ENCODE measurements around the gene COL5A1.

COL5A1 gene

GRCh38 chr9:134728021-134728795 lies 86.6 kb downstream of the COL5A1 start:
- POLR2A ChIA-PET = no interaction called here
- no peak for DNase-seq (ENCODE audit: extremely low spot score)
- TF ChIP-seq, protein P1, sequence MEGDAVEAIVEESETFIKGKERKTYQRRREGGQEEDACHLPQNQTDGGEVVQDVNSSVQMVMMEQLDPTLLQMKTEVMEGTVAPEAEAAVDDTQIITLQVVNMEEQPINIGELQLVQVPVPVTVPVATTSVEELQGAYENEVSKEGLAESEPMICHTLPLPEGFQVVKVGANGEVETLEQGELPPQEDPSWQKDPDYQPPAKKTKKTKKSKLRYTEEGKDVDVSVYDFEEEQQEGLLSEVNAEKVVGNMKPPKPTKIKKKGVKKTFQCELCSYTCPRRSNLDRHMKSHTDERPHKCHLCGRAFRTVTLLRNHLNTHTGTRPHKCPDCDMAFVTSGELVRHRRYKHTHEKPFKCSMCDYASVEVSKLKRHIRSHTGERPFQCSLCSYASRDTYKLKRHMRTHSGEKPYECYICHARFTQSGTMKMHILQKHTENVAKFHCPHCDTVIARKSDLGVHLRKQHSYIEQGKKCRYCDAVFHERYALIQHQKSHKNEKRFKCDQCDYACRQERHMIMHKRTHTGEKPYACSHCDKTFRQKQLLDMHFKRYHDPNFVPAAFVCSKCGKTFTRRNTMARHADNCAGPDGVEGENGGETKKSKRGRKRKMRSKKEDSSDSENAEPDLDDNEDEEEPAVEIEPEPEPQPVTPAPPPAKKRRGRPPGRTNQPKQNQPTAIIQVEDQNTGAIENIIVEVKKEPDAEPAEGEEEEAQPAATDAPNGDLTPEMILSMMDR (IDR thresholded peaks at IDR 0.05; ENCODE audit: control extremely low read depth, extremely low read depth, low read depth, missing control alignments) = no peak
- CTCF ChIA-PET = interaction anchor here (1.5 kb wide), 1 partner anchor 19 kb away, joined by 4 read pairs; no protein-coding TSS in a partner anchor

DNA sequence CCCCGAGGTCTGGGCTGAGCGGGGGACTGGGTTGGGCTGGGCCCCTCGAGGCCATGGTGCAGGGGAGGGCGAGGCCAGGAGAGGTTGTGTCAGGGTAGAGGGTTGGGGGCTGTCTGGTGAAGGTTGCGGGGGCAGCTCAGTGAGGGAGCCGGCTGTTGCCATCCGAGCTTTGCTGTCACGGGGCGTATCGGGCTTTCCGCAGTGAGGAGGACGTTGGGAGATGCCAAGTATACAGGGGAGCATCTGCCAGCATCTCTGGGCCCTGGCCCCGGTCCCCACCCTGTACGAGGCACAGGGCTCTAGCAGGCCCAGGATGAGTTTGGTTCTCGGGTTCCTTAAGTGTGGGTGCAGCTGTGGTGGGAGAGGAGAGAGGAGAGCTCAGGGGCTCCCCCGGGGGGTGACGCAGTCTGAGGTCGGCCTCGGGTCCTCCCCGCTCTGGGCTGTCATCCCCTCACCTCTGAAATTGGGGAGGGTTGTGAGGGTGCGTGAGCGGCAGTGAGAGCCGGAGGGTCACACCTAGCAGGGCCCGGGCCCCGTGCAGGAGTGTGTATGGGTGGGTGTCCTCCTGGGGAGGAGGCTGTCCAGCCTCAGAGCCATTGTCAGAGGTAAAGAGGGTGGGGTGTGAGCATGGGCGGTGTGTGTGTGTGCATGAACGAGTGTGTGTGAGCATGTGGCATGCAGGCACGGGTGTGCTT lies 87.3 kb downstream of the COL5A1 start:
- CTCF ChIA-PET = no interaction called here
- no peak for DNase-seq (ENCODE audit: extremely low spot score)

DNA sequence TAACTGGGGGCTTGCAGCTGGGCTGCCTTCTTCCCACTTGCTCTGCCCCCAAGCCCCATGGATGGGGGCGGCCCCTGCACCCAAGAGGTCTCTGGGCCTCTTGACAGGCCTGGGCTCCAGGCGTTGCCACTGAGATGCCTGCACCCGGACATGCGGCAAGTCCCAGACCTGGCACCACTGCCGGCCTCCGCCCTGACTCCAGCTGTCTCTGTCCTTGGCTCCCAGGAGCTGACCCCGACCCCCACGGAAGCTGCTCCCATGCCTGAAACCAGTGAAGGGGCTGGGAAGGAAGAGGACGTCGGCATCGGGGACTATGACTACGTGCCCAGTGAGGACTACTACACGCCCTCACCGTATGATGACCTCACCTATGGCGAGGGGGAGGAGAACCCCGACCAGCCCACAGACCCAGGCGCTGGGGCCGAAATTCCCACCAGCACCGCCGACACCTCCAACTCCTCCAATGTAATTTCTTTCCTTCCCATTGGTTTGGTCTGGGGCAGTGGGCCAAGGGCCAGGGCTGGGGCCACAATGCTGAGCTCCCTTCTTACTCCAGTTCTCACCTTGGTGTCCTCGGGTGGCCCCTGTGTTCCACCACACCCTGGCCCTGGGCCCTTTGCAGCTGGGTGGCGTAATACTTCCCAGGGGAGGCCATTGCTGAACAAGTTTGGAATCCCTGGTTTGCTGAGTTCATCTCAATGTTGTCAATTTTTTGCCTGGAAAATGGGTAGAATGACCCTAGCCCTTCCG lies 88.6 kb downstream of the COL5A1 start:
- POLR2A ChIA-PET = no interaction called here
- DNase-seq (ENCODE audit: extremely low spot score) = no peak
- TF ChIP-seq, protein P1 (IDR thresholded peaks at IDR 0.05; ENCODE audit: control extremely low read depth, extremely low read depth, low read depth, missing control alignments) = no peak
- CTCF ChIA-PET = no interaction called here

More for the DNA sequence above, 87.3 kb downstream of the COL5A1 start:
- TF ChIP-seq, protein P1 (IDR thresholded peaks at IDR 0.05; ENCODE audit: control extremely low read depth, extremely low read depth, low read depth, missing control alignments) = no peak
- POLR2A ChIA-PET = no interaction called here

- DNase-seq (ENCODE audit: extremely low spot score) = no peak
- TF ChIP-seq, protein P1 (IDR thresholded peaks at IDR 0.05; ENCODE audit: control extremely low read depth, extremely low read depth, low read depth, missing control alignments) = no peak
- ChIA-PET CTCF (no interaction called here), POLR2A (no interaction called here)
Measured at GRCh38 chr9:134730761-134731496, 89.3 kb downstream of the COL5A1 start.

- CTCF ChIA-PET = no interaction called here
- POLR2A ChIA-PET = no interaction called here
- TF ChIP-seq, protein P1 (IDR thresholded peaks at IDR 0.05; ENCODE audit: control extremely low read depth, extremely low read depth, low read depth, missing control alignments) = no peak
- no peak for DNase-seq (ENCODE audit: extremely low spot score)
Measured at GRCh38 chr9:134731497-134732391, 90.1 kb downstream of the COL5A1 start.
